ENCODE measurements around the gene PDE6A.

DNA sequence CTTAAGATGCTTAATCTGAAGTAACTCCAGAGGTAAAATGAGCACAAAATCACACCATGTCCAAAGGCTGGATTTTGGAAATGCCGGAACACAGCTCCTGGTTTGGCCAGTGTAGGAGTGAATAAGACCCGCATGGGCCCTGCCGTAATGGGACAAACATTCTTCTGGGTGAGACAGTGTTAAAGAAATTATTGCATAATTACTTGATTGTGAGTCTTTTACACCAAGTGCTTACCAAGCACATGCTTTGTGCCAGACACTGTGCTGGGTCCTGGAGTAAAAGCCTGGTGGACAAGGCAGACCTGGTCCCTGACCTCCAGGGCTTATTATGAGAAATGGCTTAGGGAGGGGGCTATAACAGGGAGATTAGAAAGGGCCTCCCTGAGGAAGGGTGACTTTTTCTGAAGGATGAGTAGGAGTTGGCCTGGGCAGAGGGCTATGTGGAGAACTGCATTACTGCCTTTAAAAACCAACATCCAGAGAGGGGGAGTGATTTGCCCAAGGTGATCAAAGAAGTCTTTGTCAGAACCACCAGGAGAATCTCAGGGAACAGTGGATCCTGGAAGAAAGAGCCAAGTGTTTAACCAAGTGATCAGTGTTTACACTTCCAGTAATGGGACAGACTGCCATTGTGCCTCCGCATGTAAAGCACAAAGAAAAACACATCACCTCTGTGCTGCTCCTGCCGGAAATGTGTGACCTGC lies 3.5 kb downstream of the PDE6A start:
- TF ChIP-seq, protein P1, sequence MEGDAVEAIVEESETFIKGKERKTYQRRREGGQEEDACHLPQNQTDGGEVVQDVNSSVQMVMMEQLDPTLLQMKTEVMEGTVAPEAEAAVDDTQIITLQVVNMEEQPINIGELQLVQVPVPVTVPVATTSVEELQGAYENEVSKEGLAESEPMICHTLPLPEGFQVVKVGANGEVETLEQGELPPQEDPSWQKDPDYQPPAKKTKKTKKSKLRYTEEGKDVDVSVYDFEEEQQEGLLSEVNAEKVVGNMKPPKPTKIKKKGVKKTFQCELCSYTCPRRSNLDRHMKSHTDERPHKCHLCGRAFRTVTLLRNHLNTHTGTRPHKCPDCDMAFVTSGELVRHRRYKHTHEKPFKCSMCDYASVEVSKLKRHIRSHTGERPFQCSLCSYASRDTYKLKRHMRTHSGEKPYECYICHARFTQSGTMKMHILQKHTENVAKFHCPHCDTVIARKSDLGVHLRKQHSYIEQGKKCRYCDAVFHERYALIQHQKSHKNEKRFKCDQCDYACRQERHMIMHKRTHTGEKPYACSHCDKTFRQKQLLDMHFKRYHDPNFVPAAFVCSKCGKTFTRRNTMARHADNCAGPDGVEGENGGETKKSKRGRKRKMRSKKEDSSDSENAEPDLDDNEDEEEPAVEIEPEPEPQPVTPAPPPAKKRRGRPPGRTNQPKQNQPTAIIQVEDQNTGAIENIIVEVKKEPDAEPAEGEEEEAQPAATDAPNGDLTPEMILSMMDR (IDR thresholded peaks at IDR 0.05; ENCODE audit: low read depth, low read length): no peak
- TF ChIP-seq EZH2phosphoT487 (IDR thresholded peaks at IDR 0.05; ENCODE audit: low read depth): no peak
